ENCODE data around the gene RTCB. TPM values are rescaled to one million over a fixed set of nuclear protein-coding genes. Genes with fewer than 3 reads are reported as not detected.

Gene RTCB
- polyA plus RNA-seq, 1 of the 3 experiments (the other 2 are of a cell fraction): 89.6 TPM

GRCh38 chr22:32448980-32449379 lies 36.9 kb upstream of the RTCB start:
- no peak for DNase-seq
- H3K4me3 ChIP-seq (ENCODE audit: low read depth in 2 of 2, low read length in 1 of 2): no peak overlapping the region
- WGBS (ENCODE audit: low lambda C conversion rate): 49% methylated on average over 4 of the region's 4 CpGs
- ChIA-PET CTCF (interaction anchor here (0.8 kb wide), 1 partner anchor 20 kb away, joined by 3 read pairs; no protein-coding TSS in a partner anchor), POLR2A (no interaction called here)
- no peaks in the 10 kb centered on the region for H3K4me1 ChIP-seq (ENCODE audit: control insufficient read depth in 1 of 2, insufficient read depth in 2 of 2, low read depth in 1 of 2, low read length in 1 of 2)
- TF ChIP-seq ELF1 (IDR thresholded peaks at IDR 0.05) (no peak), POLR2AphosphoS5 (IDR thresholded peaks at IDR 0.05; ENCODE audit: low read depth, low read length) (no peak), TCF12 (IDR thresholded peaks at IDR 0.05) (no peak), CHD2 (IDR thresholded peaks at IDR 0.05; ENCODE audit: low read length, partially characterized antibody) (no peak), FOXM1 (IDR thresholded peaks at IDR 0.05; ENCODE audit: low read depth) (no peak), NFIC (IDR thresholded peaks at IDR 0.05; ENCODE audit: borderline replicate concordance) (no peak), USF2 (IDR thresholded peaks at IDR 0.05; ENCODE audit: borderline replicate concordance, low read depth, low read length) (no peak)
- H3K79me2 ChIP-seq (ENCODE audit: insufficient read depth): no peaks in the 10 kb centered on the region
- no peaks in the 10 kb centered on the region for H3K9me3 ChIP-seq
- H3K4me2 ChIP-seq: no peak overlapping the region
- no peaks in the 10 kb centered on the region for H4K20me1 ChIP-seq (ENCODE audit: insufficient read depth)
- H2AFZ ChIP-seq (ENCODE audit: low read depth): no peak overlapping the region
- no peaks in the 10 kb centered on the region for H3F3A ChIP-seq (replicated peaks; ENCODE audit: insufficient read depth)
- no peak overlapping the region for H3K27ac ChIP-seq (ENCODE audit: low read depth in 2 of 2, low read length in 1 of 2)
- no peaks in the 10 kb centered on the region; the same call in 1 of the 2 replicates for H3K27me3 ChIP-seq (ENCODE audit: insufficient read depth)
- H3K9ac ChIP-seq: no peak overlapping the region
- H3K9me2 ChIP-seq: no peaks in the 10 kb centered on the region
- no peaks in the 10 kb centered on the region for H3K36me3 ChIP-seq (replicated peaks in 1 of 2; ENCODE audit: control insufficient read depth in 1 of 2, insufficient read depth in 2 of 2, low read length in 1 of 2)

GRCh38 chr22:32446321-32446720 lies 34.3 kb upstream of the RTCB start:
- H3K4me1 ChIP-seq (ENCODE audit: control insufficient read depth in 1 of 2, insufficient read depth in 2 of 2, low read depth in 1 of 2, low read length in 1 of 2): no peaks in the 10 kb centered on the region
- H4K20me1 ChIP-seq (ENCODE audit: insufficient read depth): no peaks in the 10 kb centered on the region
- H3K27ac ChIP-seq (ENCODE audit: low read depth in 2 of 2, low read length in 1 of 2): no peak overlapping the region
- H2AFZ ChIP-seq (ENCODE audit: low read depth): no peak overlapping the region
- no peaks in the 10 kb centered on the region; the same call in 1 of the 2 replicates for H3K27me3 ChIP-seq (ENCODE audit: insufficient read depth)
- CTCF ChIA-PET: no interaction called here
- H3F3A ChIP-seq (replicated peaks; ENCODE audit: insufficient read depth): no peaks in the 10 kb centered on the region
- no peaks in the 10 kb centered on the region for H3K9me3 ChIP-seq
- H3K4me3 ChIP-seq (ENCODE audit: low read depth in 2 of 2, low read length in 1 of 2): no peak overlapping the region
- no peaks in the 10 kb centered on the region for H3K79me2 ChIP-seq (ENCODE audit: insufficient read depth)
- H3K4me2 ChIP-seq: no peak overlapping the region
- no peaks in the 10 kb centered on the region for H3K9me2 ChIP-seq
- H3K9ac ChIP-seq: no peak overlapping the region
- POLR2A ChIA-PET: no interaction called here
- DNase-seq: no peak
- WGBS (ENCODE audit: low lambda C conversion rate): 10% methylated on average over 1 of the region's 1 CpG
- no peak for TF ChIP-seq NRF1 (IDR thresholded peaks at IDR 0.05; ENCODE audit: low read depth, low read length)
- TF ChIP-seq MAX (IDR thresholded peaks at IDR 0.05; ENCODE audit: low read depth): no peak
- no peak for TF ChIP-seq SIN3A (IDR thresholded peaks at IDR 0.05; ENCODE audit: borderline replicate concordance, low read depth, low read length)
- no peak for TF ChIP-seq EP300 (IDR thresholded peaks at IDR 0.05; ENCODE audit: borderline replicate concordance in 1 of 2, low read depth in 1 of 2, low read length in 1 of 2)
- TF ChIP-seq REST (IDR thresholded peaks at IDR 0.05; ENCODE audit: low read depth, low read length): no peak
- no peak for TF ChIP-seq ZBTB33 (IDR thresholded peaks at IDR 0.05; ENCODE audit: borderline replicate concordance, low read depth)
- H3K36me3 ChIP-seq (replicated peaks in 1 of 2; ENCODE audit: control insufficient read depth in 1 of 2, insufficient read depth in 2 of 2, low read length in 1 of 2): no peaks in the 10 kb centered on the region
